ENCODE data around the gene SLC22A15.

SLC22A15 gene

GRCh38 chr1:115976062-115976920 lies at the start of gene SLC22A15:
Gene SLC22A15 (plus strand): TSS chr1:115976513. CDS start chr1:115976628, 115 bp downstream.
- DNase-seq (ENCODE audit: extremely low read depth, low read depth), result no peak
- peak within 1 kb of the TSS; percentile 38 for H3K4me3 ChIP-seq (replicated peaks; ENCODE audit: low read depth, low read length)
- TF ChIP-seq CTCF (IDR thresholded peaks at IDR 0.05; ENCODE audit: low read depth, low read length, missing control alignments), result no peak

- no peak for TF ChIP-seq CTCF (IDR thresholded peaks at IDR 0.05; ENCODE audit: low read depth, low read length, missing control alignments)
- no peak for DNase-seq (ENCODE audit: extremely low read depth, low read depth)
These were observed 48.3 kb upstream of the SLC22A15 start for GRCh38 chr1:115927971-115928370.

DNA sequence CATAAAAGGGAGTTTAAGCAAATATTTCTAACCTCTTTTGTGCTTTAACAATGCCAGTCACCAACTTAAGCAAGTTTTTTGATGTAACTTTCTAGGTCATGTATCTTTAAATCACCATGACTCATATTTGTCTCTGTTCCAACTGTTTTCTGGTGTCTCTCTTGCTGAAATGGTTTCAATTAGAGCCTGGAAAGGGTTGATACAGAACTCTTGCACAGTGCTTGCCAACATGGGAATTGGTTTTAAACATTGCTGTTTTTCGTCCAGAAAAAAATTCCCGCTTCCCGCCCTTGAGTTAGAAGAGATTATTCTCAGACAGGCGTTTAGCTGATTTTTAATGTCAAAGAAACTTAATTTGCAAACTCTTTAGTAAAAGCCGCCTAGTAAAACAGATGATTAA lies 46.4 kb upstream of the SLC22A15 start:
- H3K4me3 ChIP-seq (replicated peaks; ENCODE audit: low read depth, low read length), result no peak overlapping the region
- peak; percentile 41 for DNase-seq (ENCODE audit: extremely low read depth, low read depth)
- TF ChIP-seq CTCF (IDR thresholded peaks at IDR 0.05; ENCODE audit: low read depth, low read length, missing control alignments), result no peak

More at GRCh38 chr1:115927971-115928370, 48.3 kb upstream of the SLC22A15 start:
- H3K4me3 ChIP-seq (replicated peaks; ENCODE audit: low read depth, low read length), result no peak overlapping the region

GRCh38 chr1:115933625-115934024 lies 42.7 kb upstream of the SLC22A15 start:
- TF ChIP-seq CTCF (IDR thresholded peaks at IDR 0.05; ENCODE audit: low read depth, low read length, missing control alignments), result no peak
- H3K4me3 ChIP-seq (replicated peaks; ENCODE audit: low read depth, low read length), result no peak overlapping the region
- no peak for DNase-seq (ENCODE audit: extremely low read depth, low read depth)

GRCh38 chr1:115939455-115939854 lies 36.9 kb upstream of the SLC22A15 start:
- H3K4me3 ChIP-seq (replicated peaks; ENCODE audit: low read depth, low read length), result no peak overlapping the region
- no peak for TF ChIP-seq CTCF (IDR thresholded peaks at IDR 0.05; ENCODE audit: low read depth, low read length, missing control alignments)
- DNase-seq (ENCODE audit: extremely low read depth, low read depth), result no peak

GRCh38 chr1:115946116-115946515 lies 30.2 kb upstream of the SLC22A15 start:
- H3K4me3 ChIP-seq (replicated peaks; ENCODE audit: low read depth, low read length), result no peak overlapping the region
- no peak for DNase-seq (ENCODE audit: extremely low read depth, low read depth)
- no peak for TF ChIP-seq CTCF (IDR thresholded peaks at IDR 0.05; ENCODE audit: low read depth, low read length, missing control alignments)
